GM18858 (cell line): ENCODE data around the gene HK2.
"Not testable (repeated sequence)": the region's sequence is repeated elsewhere in the genome, so short reads cannot be mapped to it uniquely, and the experiment has no call there.

ENCODE experiments used
- ATAC-seq: cut with Tn5 transposase; IDR thresholded peaks from one replicate; pipeline ENCODE4 v1.9.1; 2021; ENCODE audit not compliant: unreplicated experiment

HK2 gene

GRCh38 chr2:74834792-74835755 is 1.1 kb downstream of the HK2 start:
- peak; percentile 33 for ATAC-seq

GRCh38 chr2:74835831-74836674 is 2.1 kb downstream of the HK2 start:
- peak; percentile 18 for ATAC-seq

GRCh38 chr2:74836675-74837401 is 2.9 kb downstream of the HK2 start:
- ATAC-seq, result no peak

GRCh38 chr2:74841641-74842040 is 7.7 kb downstream of the HK2 start:
- ATAC-seq, result no peak

- no peak for ATAC-seq
These were observed 9.5 kb downstream of the HK2 start for GRCh38 chr2:74843433-74843832.

- peak; percentile 91 for ATAC-seq
These were observed 10.0 kb downstream of the HK2 start for GRCh38 chr2:74843899-74844298.

- ATAC-seq, result no peak
These were observed 10.8 kb downstream of the HK2 start for GRCh38 chr2:74844752-74845151.

GRCh38 chr2:74845217-74845751 is 11.4 kb downstream of the HK2 start:
- ATAC-seq, result no peak

- no peak for ATAC-seq
These were observed 12.1 kb downstream of the HK2 start for GRCh38 chr2:74845991-74846390.

GRCh38 chr2:74846481-74846880 is 12.6 kb downstream of the HK2 start:
- no peak for ATAC-seq

- no peak for ATAC-seq
These were observed 13.3 kb downstream of the HK2 start for GRCh38 chr2:74847070-74847858.

GRCh38 chr2:74849228-74849892 is 15.4 kb downstream of the HK2 start:
- ATAC-seq, result peak; percentile 84

- ATAC-seq, result no peak
These were observed 16.7 kb downstream of the HK2 start for GRCh38 chr2:74850496-74851190.

- no peak for ATAC-seq
These were observed 17.3 kb downstream of the HK2 start for GRCh38 chr2:74851191-74851566.

GRCh38 chr2:74853360-74853759 is 19.4 kb downstream of the HK2 start:
- not testable (repeated sequence) for ATAC-seq

GRCh38 chr2:74854401-74854800 is 20.5 kb downstream of the HK2 start:
- ATAC-seq, result no peak

- not testable (repeated sequence) for ATAC-seq
These were observed 21.3 kb downstream of the HK2 start for GRCh38 chr2:74855114-74855707.

GRCh38 chr2:74856004-74856578 is 22.2 kb downstream of the HK2 start:
- no peak for ATAC-seq
